ENCODE data around the gene FSHR.

- TF ChIP-seq, protein P1, sequence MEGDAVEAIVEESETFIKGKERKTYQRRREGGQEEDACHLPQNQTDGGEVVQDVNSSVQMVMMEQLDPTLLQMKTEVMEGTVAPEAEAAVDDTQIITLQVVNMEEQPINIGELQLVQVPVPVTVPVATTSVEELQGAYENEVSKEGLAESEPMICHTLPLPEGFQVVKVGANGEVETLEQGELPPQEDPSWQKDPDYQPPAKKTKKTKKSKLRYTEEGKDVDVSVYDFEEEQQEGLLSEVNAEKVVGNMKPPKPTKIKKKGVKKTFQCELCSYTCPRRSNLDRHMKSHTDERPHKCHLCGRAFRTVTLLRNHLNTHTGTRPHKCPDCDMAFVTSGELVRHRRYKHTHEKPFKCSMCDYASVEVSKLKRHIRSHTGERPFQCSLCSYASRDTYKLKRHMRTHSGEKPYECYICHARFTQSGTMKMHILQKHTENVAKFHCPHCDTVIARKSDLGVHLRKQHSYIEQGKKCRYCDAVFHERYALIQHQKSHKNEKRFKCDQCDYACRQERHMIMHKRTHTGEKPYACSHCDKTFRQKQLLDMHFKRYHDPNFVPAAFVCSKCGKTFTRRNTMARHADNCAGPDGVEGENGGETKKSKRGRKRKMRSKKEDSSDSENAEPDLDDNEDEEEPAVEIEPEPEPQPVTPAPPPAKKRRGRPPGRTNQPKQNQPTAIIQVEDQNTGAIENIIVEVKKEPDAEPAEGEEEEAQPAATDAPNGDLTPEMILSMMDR (IDR thresholded peaks at IDR 0.05), result no peak
- TF ChIP-seq POLR2A (IDR thresholded peaks at IDR 0.05) (no peak), EP300 (IDR thresholded peaks at IDR 0.05) (no peak)
Measured at GRCh38 chr2:49021271-49021670, 133.0 kb downstream of the FSHR start.

Measured in upper lobe of left lung (tissue), 4 donors.